Erythroblast (primary cell): Measurements from ENCODE around the gene TMPRSS6.

Source experiments
- GATA1 ChIP-seq: IDR thresholded peaks from 2 replicates; pipeline ENCODE4 v1.6.1; 2011; ENCODE audit warnings: low read depth, mild to moderate bottlenecking, control low read depth, low read length, moderate library complexity
- POLR2A ChIP-seq: IDR thresholded peaks from 2 replicates; pipeline ENCODE4 v1.6.1; 2011; ENCODE audit warnings: mild to moderate bottlenecking, low read length

- no peak for TF ChIP-seq POLR2A
- no peak for TF ChIP-seq GATA1
These were observed 40.7 kb downstream of the TMPRSS6 start for GRCh38 chr22:37068859-37069258.
